HL-60/S4 treated with phorbol 12-myristate 13-acetate at 8.2 ng/mL for 4 days and 3 days (cell line): Measurements from ENCODE around the gene SLC6A19.
"Not testable (repeated sequence)": the region's sequence is repeated elsewhere in the genome, so short reads cannot be mapped to it uniquely, and the experiment has no call there.

Source experiments
- in situ Hi-C: fragments of 300-500 bp; cut with MboI; formaldehyde crosslinking; loops from 2 replicates; pipeline ENCODE4 v1.15.0; 2022; ENCODE audit warnings: low sequenced_read_pairs

The SLC6A19 gene

GRCh38 chr5:1218351-1219080, 17.1 kb downstream of the SLC6A19 start:
- in situ Hi-C loops: no loop called here

GRCh38 chr5:1219098-1219767, 17.8 kb downstream of the SLC6A19 start:
- in situ Hi-C loops: no loop called here

DNA sequence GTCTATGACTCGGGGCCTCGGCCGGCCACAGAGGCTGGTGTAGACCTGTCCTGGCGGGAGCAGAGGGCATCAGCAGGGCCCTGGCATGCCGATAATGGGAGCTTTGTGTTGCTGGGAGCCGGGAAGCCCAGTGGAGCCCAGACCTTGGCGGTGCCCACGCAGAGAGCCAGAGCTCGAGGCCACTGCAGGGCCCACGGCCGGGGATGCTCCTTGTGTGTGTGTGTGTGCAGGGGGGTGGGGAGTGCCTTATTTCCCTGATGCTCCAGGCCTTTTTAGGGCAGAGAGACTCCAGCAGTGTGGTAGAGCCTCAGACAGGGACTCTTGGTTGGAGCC, 18.3 kb downstream of the SLC6A19 start:
- in situ Hi-C loops: no loop called here

- in situ Hi-C loops: no loop called here
Measured at GRCh38 chr5:1220351-1220750, 19.0 kb downstream of the SLC6A19 start.

DNA sequence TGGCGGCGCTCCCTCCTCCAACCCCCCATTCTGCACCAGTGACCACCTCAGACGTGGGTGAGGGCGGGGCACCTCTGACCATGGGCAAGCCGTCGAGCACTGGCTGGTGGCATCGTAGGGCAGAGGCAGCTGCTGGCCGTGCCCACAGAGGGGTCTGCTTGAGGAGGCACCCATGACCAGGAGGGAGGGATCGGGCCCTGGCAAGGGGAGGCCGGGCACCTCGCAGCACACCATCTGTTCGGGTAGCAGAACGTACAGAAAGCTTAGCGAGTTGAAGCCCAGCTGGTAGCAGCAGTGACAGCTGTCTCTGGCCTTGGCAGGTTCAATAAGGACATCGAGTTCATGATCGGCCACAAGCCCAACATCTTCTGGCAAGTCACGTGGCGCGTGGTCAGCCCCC, 19.4 kb downstream of the SLC6A19 start:
- in situ Hi-C loops: no loop called here

DNA sequence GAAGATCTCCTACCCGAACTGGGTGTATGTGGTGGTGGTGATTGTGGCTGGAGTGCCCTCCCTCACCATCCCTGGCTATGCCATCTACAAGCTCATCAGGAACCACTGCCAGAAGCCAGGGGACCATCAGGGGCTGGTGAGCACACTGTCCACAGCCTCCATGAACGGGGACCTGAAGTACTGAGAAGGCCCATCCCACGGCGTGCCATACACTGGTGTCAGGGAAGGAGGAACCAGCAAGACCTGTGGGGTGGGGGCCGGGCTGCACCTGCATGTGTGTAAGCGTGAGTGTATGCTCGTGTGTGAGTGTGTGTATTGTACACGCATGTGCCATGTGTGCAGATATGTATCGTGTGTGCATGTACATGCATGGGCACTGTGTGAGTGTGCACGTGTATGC, 20.3 kb downstream of the SLC6A19 start:
- in situ Hi-C loops: no loop called here

DNA sequence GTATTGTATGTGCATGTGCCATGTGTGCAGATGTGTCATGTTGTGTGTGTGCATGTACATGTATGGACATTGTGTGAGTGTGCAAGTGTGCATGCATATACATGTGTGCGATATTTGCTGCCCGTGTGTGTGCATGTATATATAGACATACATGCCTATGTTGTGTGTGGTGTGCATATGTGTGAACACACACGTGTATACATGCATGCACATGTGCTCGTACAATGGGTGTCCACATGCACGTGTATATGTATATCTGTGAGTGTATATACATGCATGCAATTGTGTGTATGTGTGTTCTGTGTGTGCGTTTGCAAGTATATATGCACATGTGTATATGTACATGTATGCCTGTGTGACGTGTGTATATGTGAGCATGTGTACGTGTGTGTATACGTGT, 20.8 kb downstream of the SLC6A19 start:
- in situ Hi-C loops: no loop called here

GRCh38 chr5:1222621-1223277, 21.4 kb downstream of the SLC6A19 start:
- in situ Hi-C loops: no loop called here

DNA sequence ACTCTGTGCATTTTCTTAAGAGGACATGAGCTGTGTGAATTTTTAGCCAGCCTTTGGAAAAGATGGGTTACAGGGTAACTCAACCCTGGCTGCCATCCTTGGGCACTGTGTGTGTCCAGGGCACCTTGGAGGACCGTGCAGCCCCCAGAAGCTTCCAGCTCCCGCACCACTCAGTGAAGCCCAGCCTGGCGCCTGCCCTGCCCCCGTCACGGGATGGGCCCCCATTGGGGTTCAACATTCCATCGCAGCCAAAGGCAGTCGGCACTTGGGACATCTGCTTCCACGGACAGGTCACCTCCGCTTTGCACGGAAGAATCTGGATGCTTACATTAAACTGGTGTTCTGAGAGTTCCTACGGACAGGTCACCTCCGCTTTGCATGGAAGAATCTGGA, 21.9 kb downstream of the SLC6A19 start:
- in situ Hi-C loops: no loop called here

GRCh38 chr5:1224631-1225030, 23.2 kb downstream of the SLC6A19 start:
- in situ Hi-C loops: no loop called here

DNA sequence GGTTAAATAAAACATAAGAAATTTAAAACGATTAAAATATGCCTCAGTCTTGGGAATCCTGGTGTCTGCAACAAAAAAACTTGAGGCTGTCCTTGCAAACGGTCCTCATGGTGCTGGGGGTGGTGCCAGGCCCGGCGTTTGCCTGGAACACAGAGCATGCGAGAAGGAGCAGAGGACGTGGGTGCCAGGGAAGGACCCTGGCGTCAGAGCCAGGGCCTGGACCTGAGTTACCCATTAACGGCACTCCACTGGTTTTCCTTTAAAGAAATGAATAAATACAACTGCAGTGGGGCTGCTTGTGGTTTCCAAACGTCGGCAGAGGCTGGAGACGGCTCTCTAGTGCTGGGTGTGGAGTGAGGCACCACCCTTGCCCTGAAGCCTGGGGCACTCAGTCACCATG, 23.7 kb downstream of the SLC6A19 start, which contains the start of gene SLC6A18:
TSS of gene SLC6A18 (plus strand) at position 301 of the 400 bp plus-strand sequence. CDS start at position 398, 97 bp downstream.
- in situ Hi-C loops: no loop called here

GRCh38 chr5:1226231-1226630, 24.8 kb downstream of the SLC6A19 start:
- in situ Hi-C loops: no loop called here

- in situ Hi-C loops: no loop called here
Measured at GRCh38 chr5:1226839-1227581, 25.6 kb downstream of the SLC6A19 start.

DNA sequence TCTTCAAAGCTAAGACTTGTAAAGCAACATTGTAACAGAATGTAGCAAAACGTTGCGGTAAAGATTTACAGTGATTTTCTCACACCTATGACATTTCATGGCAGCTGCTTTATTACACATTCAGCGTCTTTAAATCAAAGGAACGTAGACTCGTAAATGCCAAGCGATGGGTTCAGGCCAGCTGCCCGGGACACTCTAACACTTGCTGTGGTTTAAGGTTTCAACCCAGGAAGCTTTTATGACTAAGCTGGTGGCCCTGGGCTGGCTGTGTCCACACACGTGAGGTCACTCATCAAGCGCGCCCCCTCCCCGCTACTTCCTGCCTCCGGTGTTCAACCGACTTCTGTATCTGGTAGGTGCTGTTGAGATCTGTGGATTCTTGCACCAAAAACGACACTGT, 26.3 kb downstream of the SLC6A19 start:
- in situ Hi-C loops: no loop called here

DNA sequence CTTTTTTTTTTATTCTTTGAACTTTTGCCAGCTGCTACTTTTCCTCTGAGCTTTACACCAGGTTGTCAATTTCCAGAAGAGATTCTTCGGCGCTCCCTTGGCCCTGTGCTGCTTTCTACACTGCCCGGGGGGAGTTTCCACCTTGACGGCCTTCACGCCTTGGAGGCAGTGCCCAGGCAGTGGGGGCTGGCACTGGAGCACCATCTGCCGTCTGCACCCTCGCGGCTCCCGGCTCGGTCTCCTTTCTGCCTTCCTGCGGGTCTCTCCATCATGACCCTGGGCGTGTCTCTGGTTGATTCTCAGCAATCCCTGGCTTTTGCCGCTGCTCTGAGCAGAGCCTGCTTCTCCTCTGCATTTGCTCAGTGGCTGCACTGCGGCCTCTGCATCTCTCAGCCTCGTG, 26.7 kb downstream of the SLC6A19 start:
- in situ Hi-C loops: no loop called here

- in situ Hi-C loops: not testable (repeated sequence)
Measured at GRCh38 chr5:1229023-1229422, 27.6 kb downstream of the SLC6A19 start.

DNA sequence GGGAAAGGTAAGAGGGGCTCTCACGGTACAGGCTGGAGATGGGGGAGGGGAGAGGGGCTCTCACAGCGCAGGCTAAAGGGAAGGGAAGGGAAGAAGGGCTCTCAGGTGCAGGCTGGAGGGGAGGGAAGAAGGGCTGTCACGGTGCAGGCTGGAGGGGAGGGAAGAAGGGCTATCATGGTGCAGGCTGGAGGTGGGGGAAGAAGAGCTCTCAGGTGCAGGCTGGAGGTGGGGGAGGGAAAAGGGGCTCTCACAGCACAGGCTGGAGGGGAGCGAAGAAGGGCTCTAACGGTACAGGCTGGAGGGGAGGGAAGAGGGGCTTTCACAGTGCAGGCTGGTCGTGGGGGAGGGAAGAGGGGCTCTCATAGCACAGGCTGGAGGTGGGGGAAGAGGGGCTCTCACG, 28.4 kb downstream of the SLC6A19 start:
- in situ Hi-C loops: no loop called here

DNA sequence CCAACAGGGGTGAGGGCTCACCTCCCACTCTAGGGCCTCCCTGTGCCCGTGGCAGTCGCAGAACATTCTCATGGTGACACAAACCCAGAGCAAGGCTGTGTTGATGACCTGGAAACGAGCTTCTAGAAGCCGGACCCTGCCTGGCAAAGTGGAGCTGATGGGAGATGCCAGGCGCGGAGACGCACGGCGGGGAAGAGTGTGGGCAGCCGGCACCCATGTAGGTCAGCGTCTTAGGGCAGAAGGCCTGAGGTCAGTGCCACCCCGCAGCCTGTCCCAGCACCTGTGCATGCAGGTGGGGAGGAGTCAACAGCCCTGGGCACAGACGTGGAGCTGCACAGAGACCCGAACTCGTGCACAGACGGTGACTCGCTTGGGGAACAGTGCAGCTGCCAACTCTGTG, 29.2 kb downstream of the SLC6A19 start:
- in situ Hi-C loops: no loop called here

DNA sequence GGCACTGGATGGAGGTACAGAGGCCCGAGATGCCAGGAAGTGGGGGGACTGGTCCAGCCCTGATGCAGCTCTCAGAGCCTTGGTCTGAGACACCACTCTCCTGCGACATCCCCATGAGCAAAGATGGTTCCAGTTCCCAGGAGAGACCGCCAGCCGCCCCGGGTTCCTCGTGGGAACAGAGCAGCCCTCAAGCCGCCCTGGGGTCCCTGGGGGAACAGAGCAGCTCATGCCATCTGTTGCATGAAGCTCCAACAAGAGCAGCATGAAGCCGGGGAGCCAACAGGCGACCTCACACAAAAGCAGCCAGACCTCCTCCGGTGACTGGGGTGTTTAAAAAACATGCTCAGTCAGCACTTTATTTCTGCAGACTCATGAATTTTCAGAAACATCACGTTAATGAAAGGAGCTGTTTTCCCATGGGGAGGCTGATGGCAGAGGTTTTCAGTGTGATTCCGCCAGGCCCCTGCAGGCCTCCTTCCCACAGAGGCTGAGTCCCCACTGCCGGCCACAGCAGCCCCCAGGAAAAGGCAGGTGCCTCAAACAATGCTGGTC, 30.0 kb downstream of the SLC6A19 start:
- in situ Hi-C loops: no loop called here

DNA sequence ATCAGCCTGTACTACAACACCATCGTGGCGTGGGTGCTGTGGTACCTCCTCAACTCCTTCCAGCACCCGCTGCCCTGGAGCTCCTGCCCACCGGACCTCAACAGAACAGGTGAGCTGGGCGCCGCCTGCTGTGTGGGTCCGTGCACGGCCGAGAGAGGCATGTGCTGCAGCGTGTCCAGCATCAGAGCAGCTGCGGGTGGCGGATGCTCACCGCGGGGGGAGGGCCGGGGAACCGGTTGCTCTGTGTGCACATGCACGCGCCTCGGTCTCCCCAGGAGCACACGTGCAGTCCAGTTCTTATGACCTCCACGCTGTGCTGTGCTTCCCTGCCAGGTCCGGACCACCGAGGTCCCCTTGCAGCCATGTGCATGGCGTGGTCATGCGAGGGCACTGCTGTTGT, 31.4 kb downstream of the SLC6A19 start:
- in situ Hi-C loops: no loop called here

GRCh38 chr5:1235379-1235778, 34.0 kb downstream of the SLC6A19 start:
- in situ Hi-C loops: no loop called here
